Measurements from ENCODE around the gene MET. TPM values are rescaled to one million over a fixed set of nuclear protein-coding genes. Genes with fewer than 3 reads are reported as not detected.
"Not testable (repeated sequence)": the region's sequence is repeated elsewhere in the genome, so short reads cannot be mapped to it uniquely, and the experiment has no call there.

Gene MET
- total RNA-seq, 1 donor from 2014 or later, result 7.0 TPM

GRCh38 chr7:116632384-116632783 is 39.6 kb upstream of the MET start:
- H2AFZ ChIP-seq (replicated peaks), result no peak overlapping the region
- TF ChIP-seq EZH2phosphoT487 (IDR thresholded peaks at IDR 0.05) (no peak), EZH2 (IDR thresholded peaks at IDR 0.05) (no peak)
- TF ChIP-seq, protein P1, sequence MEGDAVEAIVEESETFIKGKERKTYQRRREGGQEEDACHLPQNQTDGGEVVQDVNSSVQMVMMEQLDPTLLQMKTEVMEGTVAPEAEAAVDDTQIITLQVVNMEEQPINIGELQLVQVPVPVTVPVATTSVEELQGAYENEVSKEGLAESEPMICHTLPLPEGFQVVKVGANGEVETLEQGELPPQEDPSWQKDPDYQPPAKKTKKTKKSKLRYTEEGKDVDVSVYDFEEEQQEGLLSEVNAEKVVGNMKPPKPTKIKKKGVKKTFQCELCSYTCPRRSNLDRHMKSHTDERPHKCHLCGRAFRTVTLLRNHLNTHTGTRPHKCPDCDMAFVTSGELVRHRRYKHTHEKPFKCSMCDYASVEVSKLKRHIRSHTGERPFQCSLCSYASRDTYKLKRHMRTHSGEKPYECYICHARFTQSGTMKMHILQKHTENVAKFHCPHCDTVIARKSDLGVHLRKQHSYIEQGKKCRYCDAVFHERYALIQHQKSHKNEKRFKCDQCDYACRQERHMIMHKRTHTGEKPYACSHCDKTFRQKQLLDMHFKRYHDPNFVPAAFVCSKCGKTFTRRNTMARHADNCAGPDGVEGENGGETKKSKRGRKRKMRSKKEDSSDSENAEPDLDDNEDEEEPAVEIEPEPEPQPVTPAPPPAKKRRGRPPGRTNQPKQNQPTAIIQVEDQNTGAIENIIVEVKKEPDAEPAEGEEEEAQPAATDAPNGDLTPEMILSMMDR (IDR thresholded peaks at IDR 0.05), result no peak
- H3F3A ChIP-seq (ENCODE audit: low read depth), result no peaks in the 10 kb centered on the region
- no peak overlapping the region for H3K27ac ChIP-seq
- H3K27me3 ChIP-seq, result no peaks in the 10 kb centered on the region
- no peaks in the 10 kb centered on the region for H3K9me3 ChIP-seq (ENCODE audit: low read depth)
- no peak overlapping the region for H3K4me3 ChIP-seq
- H3K36me3 ChIP-seq, result no peaks in the 10 kb centered on the region
- no peaks in the 10 kb centered on the region for H3K9me3 Mint-ChIP-seq
- H3K9ac ChIP-seq, result no peak overlapping the region
- no peak overlapping the region for H3K4me3 Mint-ChIP-seq
- DNase-seq (ENCODE audit: low spot score), result no peak
- H3K27ac Mint-ChIP-seq, result no peak overlapping the region
- no peaks in the 10 kb centered on the region for H3K27me3 Mint-ChIP-seq (ENCODE audit: insufficient read depth, low read depth)
- no peaks in the 10 kb centered on the region for H3K36me3 Mint-ChIP-seq
- peaks cover 3% of the 10 kb centered on the region for H3K4me1 Mint-ChIP-seq
- H3K4me1 ChIP-seq, result no peaks in the 10 kb centered on the region
- H4K20me1 ChIP-seq (ENCODE audit: low read depth), result no peaks in the 10 kb centered on the region
- no peak overlapping the region for H3K4me2 ChIP-seq
- H3K79me2 ChIP-seq (ENCODE audit: low read depth), result no peaks in the 10 kb centered on the region

DNA sequence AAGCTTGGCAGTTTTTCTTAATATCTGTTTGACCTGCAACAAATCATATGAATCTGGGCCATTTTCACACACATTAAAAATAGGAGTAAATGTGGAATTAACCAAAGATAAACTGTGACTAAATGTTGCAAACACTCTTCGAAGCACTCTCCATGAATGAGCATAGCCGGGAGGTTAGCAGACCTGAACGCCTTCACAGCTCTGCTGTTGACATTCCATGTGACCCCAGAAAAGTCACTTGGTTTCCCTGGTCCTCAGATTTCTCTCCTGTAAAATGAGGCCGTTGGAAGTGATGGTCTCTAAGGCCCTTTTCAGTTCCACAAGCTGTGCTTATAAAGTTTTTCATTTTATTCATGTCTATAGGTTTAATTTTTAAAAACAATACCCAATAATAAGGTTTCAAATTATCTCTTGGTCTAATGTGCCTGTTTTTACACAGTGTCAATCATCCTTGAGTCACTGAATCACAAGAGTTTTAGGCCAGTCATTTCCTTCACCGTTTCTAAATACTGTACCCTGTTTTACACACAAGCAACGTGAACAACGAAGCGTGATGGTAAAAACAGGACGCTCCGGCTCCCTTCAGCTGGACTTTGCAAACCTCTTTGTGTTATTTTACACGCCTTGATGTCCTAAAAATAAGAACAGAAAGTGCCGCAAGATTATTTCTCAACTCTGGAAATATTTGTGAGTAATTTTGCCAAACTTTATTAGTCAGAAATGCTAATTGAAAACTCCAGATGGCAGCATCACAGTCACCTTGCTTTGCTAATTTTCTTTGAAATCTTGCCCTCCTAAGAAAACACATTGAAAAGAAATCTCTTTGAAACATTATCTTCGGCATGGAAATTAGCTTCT is 38.6 kb upstream of the MET start:
- Histone ChIP-seq H4K20me1 (ENCODE audit: low read depth) (no peaks in the 10 kb centered on the region), H3K9ac (no peak overlapping the region), H3K27me3 (no peaks in the 10 kb centered on the region), H3K27ac (no peak overlapping the region), H3K4me1 (no peaks in the 10 kb centered on the region), H3K36me3 (no peaks in the 10 kb centered on the region), H3K4me2 (no peak overlapping the region), H3K9me3 (ENCODE audit: low read depth) (no peaks in the 10 kb centered on the region), H3F3A (ENCODE audit: low read depth) (no peaks in the 10 kb centered on the region), H3K79me2 (ENCODE audit: low read depth) (no peaks in the 10 kb centered on the region), H2AFZ (replicated peaks) (no peak overlapping the region), H3K4me3 (no peak overlapping the region)
- H3K27ac Mint-ChIP-seq, result no peak overlapping the region
- H3K27me3 Mint-ChIP-seq (ENCODE audit: insufficient read depth, low read depth), result no peaks in the 10 kb centered on the region
- H3K9me3 Mint-ChIP-seq, result no peaks in the 10 kb centered on the region
- DNase-seq (ENCODE audit: low spot score), result no peak
- H3K4me3 Mint-ChIP-seq, result no peak overlapping the region
- TF ChIP-seq, protein P1 (IDR thresholded peaks at IDR 0.05), result no peak
- no peak for TF ChIP-seq EZH2phosphoT487 (IDR thresholded peaks at IDR 0.05)
- no peak for TF ChIP-seq EZH2 (IDR thresholded peaks at IDR 0.05)
- H3K36me3 Mint-ChIP-seq, result no peaks in the 10 kb centered on the region
- peaks cover 3% of the 10 kb centered on the region for H3K4me1 Mint-ChIP-seq

GRCh38 chr7:116636997-116637396 is 35.0 kb upstream of the MET start:
- Histone ChIP-seq H3K4me2 (no peak overlapping the region), H3K9ac (no peak overlapping the region), H3K27me3 (no peaks in the 10 kb centered on the region), H3K27ac (no peak overlapping the region), H3K79me2 (ENCODE audit: low read depth) (no peaks in the 10 kb centered on the region), H3K4me1 (no peaks in the 10 kb centered on the region), H3F3A (ENCODE audit: low read depth) (no peaks in the 10 kb centered on the region), H3K4me3 (no peak overlapping the region), H3K9me3 (ENCODE audit: low read depth) (no peaks in the 10 kb centered on the region), H4K20me1 (ENCODE audit: low read depth) (no peaks in the 10 kb centered on the region), H2AFZ (replicated peaks) (no peak overlapping the region), H3K36me3 (no peaks in the 10 kb centered on the region)
- peaks cover 3% of the 10 kb centered on the region for H3K9me3 Mint-ChIP-seq
- peaks cover 3% of the 10 kb centered on the region for H3K4me1 Mint-ChIP-seq
- no peaks in the 10 kb centered on the region for H3K27me3 Mint-ChIP-seq (ENCODE audit: insufficient read depth, low read depth)
- DNase-seq (ENCODE audit: low spot score), result no peak
- TF ChIP-seq EZH2phosphoT487 (IDR thresholded peaks at IDR 0.05), result no peak
- no peak for TF ChIP-seq EZH2 (IDR thresholded peaks at IDR 0.05)
- TF ChIP-seq, protein P1 (IDR thresholded peaks at IDR 0.05), result no peak
- no peaks in the 10 kb centered on the region for H3K36me3 Mint-ChIP-seq
- H3K27ac Mint-ChIP-seq, result no peak overlapping the region
- H3K4me3 Mint-ChIP-seq, result no peak overlapping the region

DNA sequence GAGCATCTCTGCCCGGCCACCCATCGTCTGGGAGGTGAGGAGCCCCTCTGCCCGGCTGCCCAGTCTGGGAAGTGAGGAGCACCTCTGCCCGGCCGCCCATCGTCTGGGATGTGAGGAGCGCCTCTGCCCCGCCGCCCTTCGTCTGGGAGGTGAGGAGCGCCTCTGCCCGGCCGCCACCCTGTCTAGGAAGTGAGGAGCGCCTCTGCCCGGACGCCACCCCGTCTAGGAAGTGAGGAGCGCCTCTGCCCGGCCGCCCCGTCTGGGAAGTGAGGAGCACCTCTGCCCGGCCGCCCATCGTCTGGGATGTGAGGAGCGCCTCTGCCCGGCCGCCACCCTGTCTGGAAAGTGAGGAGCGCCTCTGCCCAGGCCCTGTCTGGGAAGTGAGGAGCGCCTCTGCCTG is 33.4 kb upstream of the MET start:
- H3K9ac ChIP-seq; H3K9me3 Mint-ChIP-seq; H4K20me1 ChIP-seq (ENCODE audit: low read depth); H3K36me3 Mint-ChIP-seq; H3K27me3 Mint-ChIP-seq (ENCODE audit: insufficient read depth, low read depth); H3K9me3 ChIP-seq (ENCODE audit: low read depth); H3K4me3 ChIP-seq; H3K79me2 ChIP-seq (ENCODE audit: low read depth); H3K4me3 Mint-ChIP-seq; H3K4me1 ChIP-seq; H3K27ac Mint-ChIP-seq; H3K27me3 ChIP-seq; H3K27ac ChIP-seq; DNase-seq (ENCODE audit: low spot score); H3F3A ChIP-seq (ENCODE audit: low read depth); H3K4me1 Mint-ChIP-seq; H2AFZ ChIP-seq (replicated peaks); H3K4me2 ChIP-seq; H3K36me3 ChIP-seq: not testable (repeated sequence)
